Measurements from ENCODE around the gene RAPGEF6.

- TF ChIP-seq CTCF (IDR thresholded peaks at IDR 0.05) (no peak), POLR2A (IDR thresholded peaks at IDR 0.05) (no peak)
Measured at GRCh38 chr5:131615957-131616356, 19.1 kb downstream of the RAPGEF6 start.
